ENCODE results near the gene NUDT13.

DNA sequence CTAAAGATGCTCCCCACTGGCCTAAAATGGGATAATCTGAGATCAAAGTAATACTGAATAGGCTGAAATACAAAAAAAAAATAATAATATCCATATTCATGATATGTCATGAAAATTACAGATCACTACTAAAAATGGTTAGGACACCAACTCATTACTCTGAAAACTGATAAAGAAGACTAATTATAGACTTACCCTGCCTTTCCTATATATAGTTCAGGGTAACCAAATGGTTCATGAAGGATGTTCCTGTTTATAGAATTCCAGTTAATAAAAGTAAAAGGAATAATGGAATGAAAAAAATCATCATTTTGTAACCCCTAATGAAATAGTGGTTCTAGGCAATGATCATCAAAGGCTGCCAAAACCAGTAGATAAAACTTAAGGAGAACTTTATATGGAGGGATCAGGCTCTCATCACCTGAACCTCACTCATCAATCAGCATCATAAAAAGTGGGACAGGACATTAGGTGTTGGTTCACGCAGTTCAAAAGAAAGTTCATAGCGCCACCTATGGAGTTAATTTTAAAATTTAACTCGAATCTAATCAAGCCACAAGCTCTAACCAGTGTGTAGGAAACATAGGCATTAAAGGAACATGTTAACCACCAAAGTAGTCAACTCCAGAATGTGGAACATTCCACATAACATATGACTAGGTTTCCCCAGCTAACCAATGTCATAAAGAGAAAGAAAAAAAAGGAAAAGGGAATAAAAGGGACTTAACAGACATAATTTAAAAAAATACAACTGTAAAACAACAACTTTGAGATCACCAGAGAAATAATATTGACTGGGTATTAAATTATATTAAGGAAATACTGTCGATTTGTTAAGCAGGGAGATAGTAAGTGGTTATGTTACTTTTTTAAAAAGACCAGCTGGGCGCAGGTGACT is 49.3 kb upstream of the NUDT13 start:
- TF ChIP-seq, protein P1, sequence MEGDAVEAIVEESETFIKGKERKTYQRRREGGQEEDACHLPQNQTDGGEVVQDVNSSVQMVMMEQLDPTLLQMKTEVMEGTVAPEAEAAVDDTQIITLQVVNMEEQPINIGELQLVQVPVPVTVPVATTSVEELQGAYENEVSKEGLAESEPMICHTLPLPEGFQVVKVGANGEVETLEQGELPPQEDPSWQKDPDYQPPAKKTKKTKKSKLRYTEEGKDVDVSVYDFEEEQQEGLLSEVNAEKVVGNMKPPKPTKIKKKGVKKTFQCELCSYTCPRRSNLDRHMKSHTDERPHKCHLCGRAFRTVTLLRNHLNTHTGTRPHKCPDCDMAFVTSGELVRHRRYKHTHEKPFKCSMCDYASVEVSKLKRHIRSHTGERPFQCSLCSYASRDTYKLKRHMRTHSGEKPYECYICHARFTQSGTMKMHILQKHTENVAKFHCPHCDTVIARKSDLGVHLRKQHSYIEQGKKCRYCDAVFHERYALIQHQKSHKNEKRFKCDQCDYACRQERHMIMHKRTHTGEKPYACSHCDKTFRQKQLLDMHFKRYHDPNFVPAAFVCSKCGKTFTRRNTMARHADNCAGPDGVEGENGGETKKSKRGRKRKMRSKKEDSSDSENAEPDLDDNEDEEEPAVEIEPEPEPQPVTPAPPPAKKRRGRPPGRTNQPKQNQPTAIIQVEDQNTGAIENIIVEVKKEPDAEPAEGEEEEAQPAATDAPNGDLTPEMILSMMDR (IDR thresholded peaks at IDR 0.05; ENCODE audit: insufficient read depth, low read length): peak; percentile 7
- TF ChIP-seq POLR2AphosphoS5 (IDR thresholded peaks at IDR 0.05; ENCODE audit: low read depth) (no peak), GABPA (IDR thresholded peaks at IDR 0.05; ENCODE audit: low read depth) (no peak), SPI1 (IDR thresholded peaks at IDR 0.05; ENCODE audit: borderline replicate concordance, low read depth) (no peak)
- TF ChIP-seq, protein P2, sequence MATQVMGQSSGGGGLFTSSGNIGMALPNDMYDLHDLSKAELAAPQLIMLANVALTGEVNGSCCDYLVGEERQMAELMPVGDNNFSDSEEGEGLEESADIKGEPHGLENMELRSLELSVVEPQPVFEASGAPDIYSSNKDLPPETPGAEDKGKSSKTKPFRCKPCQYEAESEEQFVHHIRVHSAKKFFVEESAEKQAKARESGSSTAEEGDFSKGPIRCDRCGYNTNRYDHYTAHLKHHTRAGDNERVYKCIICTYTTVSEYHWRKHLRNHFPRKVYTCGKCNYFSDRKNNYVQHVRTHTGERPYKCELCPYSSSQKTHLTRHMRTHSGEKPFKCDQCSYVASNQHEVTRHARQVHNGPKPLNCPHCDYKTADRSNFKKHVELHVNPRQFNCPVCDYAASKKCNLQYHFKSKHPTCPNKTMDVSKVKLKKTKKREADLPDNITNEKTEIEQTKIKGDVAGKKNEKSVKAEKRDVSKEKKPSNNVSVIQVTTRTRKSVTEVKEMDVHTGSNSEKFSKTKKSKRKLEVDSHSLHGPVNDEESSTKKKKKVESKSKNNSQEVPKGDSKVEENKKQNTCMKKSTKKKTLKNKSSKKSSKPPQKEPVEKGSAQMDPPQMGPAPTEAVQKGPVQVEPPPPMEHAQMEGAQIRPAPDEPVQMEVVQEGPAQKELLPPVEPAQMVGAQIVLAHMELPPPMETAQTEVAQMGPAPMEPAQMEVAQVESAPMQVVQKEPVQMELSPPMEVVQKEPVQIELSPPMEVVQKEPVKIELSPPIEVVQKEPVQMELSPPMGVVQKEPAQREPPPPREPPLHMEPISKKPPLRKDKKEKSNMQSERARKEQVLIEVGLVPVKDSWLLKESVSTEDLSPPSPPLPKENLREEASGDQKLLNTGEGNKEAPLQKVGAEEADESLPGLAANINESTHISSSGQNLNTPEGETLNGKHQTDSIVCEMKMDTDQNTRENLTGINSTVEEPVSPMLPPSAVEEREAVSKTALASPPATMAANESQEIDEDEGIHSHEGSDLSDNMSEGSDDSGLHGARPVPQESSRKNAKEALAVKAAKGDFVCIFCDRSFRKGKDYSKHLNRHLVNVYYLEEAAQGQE (IDR thresholded peaks at IDR 0.05; ENCODE audit: insufficient replicate concordance, low read depth): no peak

All from HL-60 (cell line).